Left lobe of liver (tissue), 2 donors: ENCODE data around the gene PFDN2. TPM values are rescaled to one million over a fixed set of nuclear protein-coding genes. Genes with fewer than 3 reads are reported as not detected.
"Not testable (repeated sequence)": the region's sequence is repeated elsewhere in the genome, so short reads cannot be mapped to it uniquely, and the experiment has no call there.

ENCODE experiments used
- ATAC-seq: fragments of 200-7000 bp; cut with Tn5 transposase; one replicate; pipeline ENCODE4 v1.9.1; 2020; ENCODE audit warnings: mild to moderate bottlenecking, moderate library complexity
- DNase-seq: peaks from one replicate; pipeline ENCODE4 v3.0.0-alpha.2; 2020; ENCODE audit warnings: low spot score
- total RNA-seq: library from RNA; stranded (reverse); gene quantifications from one replicate; pipeline ENCODE4 v1.2.1, GENCODE V29; 2021
- donor health status: DM: no; HTN: no; CAD: no; lungs with moderate emphysema.
- donor health status: DM: no; HTN: yes; CAD: no.

The PFDN2 gene
- total RNA-seq, 1 donor from 2014 or later = 22.0 TPM

GRCh38 chr1:161082996-161083747 lies 34.7 kb downstream of the PFDN2 start:
- DNase-seq (no peak), ATAC-seq (peak; percentile 31)

DNA sequence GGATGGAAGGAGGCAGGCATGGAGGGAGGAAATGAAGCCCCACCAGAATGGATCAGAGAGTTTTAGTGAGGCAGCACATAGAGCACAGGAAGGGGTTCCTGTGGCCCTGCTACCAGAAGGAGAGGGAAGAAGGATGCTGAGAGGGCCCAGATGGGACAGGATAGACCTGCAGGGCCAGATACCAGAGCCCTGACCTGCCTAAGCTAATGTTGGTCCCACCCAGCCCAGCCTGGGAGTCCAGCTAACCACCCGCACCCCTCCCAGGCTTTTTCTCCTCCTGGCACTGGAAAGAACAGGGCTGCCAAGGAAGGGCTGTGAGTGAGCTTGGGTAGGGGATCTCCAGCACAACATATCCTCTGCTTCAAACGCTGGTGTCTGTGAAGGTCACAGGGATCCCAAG lies 35.4 kb downstream of the PFDN2 start:
- DNase-seq (no peak), ATAC-seq (no peak)

GRCh38 chr1:161081519-161081918 lies 36.3 kb downstream of the PFDN2 start:
- DNase-seq (no peak), ATAC-seq (no peak)

- DNase-seq (no peak), ATAC-seq (no peak)
Observed at GRCh38 chr1:161080441-161081405, 37.1 kb downstream of the PFDN2 start.

DNA sequence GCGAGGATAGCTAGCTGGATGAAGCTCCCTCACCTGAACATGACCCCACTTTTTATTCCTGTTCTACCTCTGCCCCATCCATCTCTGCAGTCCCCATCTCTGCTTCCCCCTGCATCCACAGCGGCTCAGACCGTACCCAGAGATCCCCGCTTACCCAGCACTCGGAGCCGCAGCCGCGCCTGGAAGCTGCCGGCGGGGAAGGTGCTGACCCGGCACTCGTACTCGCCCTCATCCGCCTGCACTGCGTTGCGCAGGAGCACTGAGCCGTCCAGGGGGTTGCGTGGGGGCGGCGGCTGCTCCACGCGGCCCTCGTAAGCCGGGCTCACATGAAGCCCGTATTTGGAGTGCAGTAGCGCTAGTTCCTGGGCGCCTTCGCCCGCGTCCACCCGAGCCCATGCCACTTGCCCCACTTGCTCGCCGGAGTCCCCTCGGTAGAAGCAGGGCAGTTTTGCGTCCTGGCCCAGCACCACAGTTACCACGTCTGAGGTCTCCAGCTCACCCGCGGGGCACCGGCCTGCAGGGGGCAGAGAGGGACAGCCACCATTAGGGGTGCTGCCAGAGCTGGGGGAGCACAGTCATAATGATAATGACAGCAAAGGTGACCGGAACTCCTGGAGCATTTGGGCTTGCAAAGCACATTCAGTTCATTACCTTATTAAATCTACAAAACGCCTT lies 38.3 kb downstream of the PFDN2 start:
- ATAC-seq = no peak

GRCh38 chr1:161077426-161077825 lies 40.4 kb downstream of the PFDN2 start:
- DNase-seq = no peak

More for the DNA sequence above, 38.3 kb downstream of the PFDN2 start:
- no peak for DNase-seq

DNA sequence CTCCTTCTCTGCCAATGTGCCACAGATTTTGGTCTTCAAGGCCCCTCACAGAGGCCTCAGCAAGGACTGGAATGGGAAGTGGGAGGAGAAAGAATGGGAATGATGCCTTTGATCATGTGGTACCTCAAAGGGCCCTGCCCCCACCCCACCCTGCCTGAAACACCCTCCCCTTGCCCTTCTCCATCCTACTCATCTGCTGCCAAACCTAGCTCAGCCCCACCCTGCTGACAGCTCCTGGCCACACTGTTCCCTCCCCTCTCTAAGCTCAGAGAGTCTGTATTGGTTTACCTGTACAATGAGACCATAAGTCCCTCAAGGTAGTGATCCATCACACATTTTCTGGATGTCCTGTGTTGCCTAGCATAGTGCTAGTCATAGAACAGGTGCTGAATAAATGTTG lies 41.4 kb downstream of the PFDN2 start:
- no peak for ATAC-seq

More at GRCh38 chr1:161077426-161077825, 40.4 kb downstream of the PFDN2 start:
- ATAC-seq = no peak

DNA sequence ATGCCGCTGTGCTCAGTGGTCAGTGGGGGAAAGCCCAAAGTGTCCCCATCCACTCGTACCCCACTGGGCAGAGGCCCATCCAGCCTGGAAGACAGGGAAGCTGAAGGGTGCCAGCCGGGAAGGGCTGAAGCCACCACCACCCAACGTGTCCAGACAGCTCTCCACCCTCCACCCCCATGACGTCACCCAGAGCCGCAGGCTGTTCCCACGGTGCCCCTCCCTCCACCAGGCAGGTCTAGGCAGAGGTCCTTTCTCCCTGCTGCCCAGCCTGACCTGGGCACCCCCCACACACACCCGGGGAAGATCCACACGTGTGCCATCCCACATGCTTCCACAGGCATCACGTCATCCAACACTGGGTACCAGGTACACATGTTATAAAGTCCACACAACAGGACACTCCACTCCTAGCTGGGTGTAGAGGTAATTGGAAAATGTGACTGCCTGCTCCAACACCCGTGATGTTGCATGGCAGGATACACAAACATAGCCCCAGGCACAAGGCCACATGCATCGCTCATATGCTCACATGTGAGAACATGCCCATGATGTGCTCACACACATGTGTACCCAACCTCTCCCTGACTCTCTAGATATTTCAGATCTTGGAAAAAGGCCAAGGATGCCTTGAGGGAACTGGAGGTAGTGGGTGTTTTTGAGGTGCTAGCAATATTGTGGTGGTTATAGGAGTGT lies 43.0 kb downstream of the PFDN2 start:
- ATAC-seq = no peak
- no peak for DNase-seq

More for the DNA sequence above, 41.4 kb downstream of the PFDN2 start:
- DNase-seq = no peak

GRCh38 chr1:161073474-161074121 lies 44.2 kb downstream of the PFDN2 start:
- ATAC-seq (no peak), DNase-seq (no peak)

DNA sequence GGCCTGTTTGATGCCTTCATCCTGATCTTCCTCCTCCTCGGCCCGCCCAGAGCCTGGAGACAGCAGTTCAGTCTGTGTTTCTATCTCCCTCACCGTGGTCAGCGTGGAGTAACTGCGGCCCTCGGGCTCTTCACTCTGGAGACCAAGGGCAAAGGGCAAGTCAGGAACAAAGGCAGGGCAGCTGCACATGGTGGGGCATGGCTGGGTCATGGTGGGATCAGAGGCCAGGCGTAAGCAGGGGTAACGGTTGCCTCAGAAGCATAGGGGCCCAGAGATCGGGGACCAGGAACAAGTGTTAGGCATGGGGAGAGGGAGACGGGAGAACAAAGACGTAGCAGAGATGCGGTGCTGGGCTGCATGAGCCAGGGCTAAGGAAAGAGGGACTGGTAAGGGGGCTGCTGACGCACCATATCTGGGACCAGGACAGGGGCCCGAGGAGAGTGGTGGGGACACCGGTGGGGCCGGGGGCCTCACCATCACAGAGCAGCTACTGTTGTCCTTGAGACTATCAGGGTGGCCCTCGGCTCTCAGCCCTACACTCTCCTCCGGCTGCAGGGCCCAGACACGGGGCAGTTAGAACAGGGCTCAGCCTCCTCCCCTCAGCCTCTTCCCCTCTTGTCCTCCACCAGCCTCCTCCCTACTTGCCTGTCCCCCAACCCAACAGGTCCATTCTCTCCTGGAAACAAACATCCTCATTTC lies 44.9 kb downstream of the PFDN2 start:
- no peak for DNase-seq

DNA sequence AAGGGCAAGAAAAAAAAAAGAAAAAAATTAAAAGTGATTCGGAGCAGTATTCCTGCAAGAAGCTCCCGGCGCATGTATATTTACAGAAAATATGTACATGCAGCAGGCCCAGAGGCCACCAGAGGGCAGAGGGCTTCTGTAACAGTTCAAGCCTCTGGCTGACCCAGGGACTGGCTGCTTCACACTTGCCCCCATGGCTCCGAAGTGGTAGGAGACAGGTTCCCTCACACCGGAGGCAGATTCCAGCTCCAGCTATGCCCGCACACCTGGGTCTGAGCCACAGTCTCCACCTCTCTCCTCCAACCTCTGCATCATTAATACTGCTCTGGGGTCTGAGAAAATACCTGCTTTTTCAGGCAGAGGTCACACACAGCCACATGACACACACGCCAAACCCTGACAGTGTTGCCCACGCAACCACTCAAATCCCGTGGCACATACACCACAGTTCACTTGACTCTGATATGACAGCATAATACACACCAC lies 45.9 kb downstream of the PFDN2 start:
- DNase-seq (no peak), ATAC-seq (peak; percentile 66)

More for the DNA sequence above, 44.9 kb downstream of the PFDN2 start:
- ATAC-seq = no peak

DNA sequence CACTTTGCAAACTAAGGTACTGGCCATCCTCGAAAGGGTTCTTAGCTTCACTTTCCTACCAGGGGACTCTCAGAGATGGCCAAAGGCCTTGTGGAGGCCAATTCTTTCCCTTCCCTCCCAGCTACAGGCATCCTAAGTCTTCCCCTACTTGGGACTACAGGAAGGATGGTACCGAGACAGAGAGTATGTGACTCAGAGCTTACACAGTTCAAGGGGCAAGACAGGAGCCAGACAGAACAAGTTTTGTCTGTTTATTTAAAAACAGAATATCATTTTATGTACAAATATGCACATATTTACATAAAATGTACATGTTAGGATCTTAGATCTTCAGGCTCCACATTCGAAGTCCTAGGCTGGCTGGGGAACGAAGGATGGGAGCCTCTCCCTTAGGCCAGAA lies 47.1 kb downstream of the PFDN2 start:
- ATAC-seq (no peak), DNase-seq (no peak)

GRCh38 chr1:161069731-161070270 lies 48.0 kb downstream of the PFDN2 start, which contains the start of gene ARHGAP30:
ARHGAP30 (minus strand) TSS chr1:161069891; CDS start chr1:161069624, 267 bp downstream.
- ATAC-seq = peak; percentile 59
- peak; percentile 56 for DNase-seq

- ATAC-seq (no peak), DNase-seq (no peak)
Observed at GRCh38 chr1:161069241-161069640, 48.6 kb downstream of the PFDN2 start.

- DNase-seq = no peak
Observed at GRCh38 chr1:161068306-161069234, 49.3 kb downstream of the PFDN2 start.

GRCh38 chr1:161066694-161067093 lies 51.1 kb downstream of the PFDN2 start:
- DNase-seq (no peak), ATAC-seq (no peak)

More at GRCh38 chr1:161068306-161069234, 49.3 kb downstream of the PFDN2 start:
- peak; percentile 68 for ATAC-seq

DNA sequence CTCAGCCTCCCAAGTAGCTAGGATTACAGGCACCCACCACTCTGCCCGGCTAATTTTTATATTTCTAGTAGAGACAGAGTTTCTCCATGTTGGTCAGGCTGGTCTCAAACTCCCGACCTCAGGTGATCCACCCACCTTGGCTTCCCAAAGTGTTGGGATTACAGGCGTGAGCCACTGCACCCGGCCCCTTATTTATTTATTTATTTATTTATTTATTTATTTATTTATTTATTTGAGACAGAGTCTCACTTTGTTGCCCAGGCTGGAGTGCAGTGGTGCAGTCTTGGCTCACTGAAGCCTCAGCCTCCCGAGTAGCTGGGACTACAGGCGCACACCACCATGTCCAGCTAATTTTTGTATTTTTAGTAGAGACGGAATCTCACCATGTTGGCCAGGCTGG lies 52.2 kb downstream of the PFDN2 start:
- DNase-seq, ATAC-seq: not testable (repeated sequence)

DNA sequence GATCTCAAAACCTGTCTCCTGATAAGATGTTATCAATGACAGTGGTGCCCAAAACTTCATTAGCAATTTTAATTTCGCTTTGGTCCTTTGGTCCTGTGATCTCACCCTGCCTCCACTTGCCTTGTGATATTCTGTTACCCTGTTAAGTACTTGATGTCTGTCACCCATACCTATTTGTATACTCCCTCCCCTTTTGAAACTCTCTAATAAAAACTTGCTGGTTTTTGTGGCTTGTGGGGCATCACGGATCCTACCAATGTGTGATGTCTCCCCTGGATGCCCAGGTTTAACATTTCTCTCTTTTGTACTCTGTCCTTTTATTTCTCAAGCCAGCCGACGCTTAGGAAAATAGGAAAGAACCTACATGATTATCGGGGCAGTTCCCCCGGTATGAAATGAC lies 53.9 kb downstream of the PFDN2 start:
- not testable (repeated sequence) for DNase-seq, ATAC-seq
